Heart left ventricle (tissue), 13 donors: ENCODE data around the gene C12orf60.

Experiments used
- CTCF ChIP-seq, 12 donors: fragments of 200-600 bp; sonication (generic) in 4 of 12; IDR thresholded peaks; one replicate each; pipeline versions ENCODE4 v1.5.0 to v1.8.0; 2018 to 2022; ENCODE audit warnings: antibody characterized with exemption in 12 of 12, mild to moderate bottlenecking in 5 of 12
- POLR2A ChIP-seq, 2 donors: fragments of 450-650 bp; IDR thresholded peaks; one replicate each; pipeline ENCODE4 v1.6.1; 2017; ENCODE audit warnings: antibody characterized with exemption in 2 of 2, mild to moderate bottlenecking in 2 of 2, moderate library complexity in 2 of 2
- donor health status: ischemic (EF 13 %, LVEDD 7.1; RV severe dilation, severe dysfunction).
- donor health status: DM: no; HTN: yes; CAD: no.
- donor health status: DM: no; HTN: no; CAD: no.
- donor health status: ischemic (EF 25% LVEDD 6.9; RV normal size, moderate dysfunction).
- donor health status: ischemic (EF 25% LVEDD 5.7; RV mildly dilated, moderate dysfunction).
- donor health status: ischemic (EF 35%, LVEDD 5.7; RV mildly dilated, moderate dysfunction).
- donor health status: nonischemic (EF 11% LVEDD 7.7; RV severe dilation, severe dysfunction).
- donor health status: DM: yes; HTN: yes; CAD: no.
- donor health status: PGD.
- donor health status: ischemic (EF 29% LVEDD 5.4; RV normal size, mild dysfunction).
- donor health status: nonischemic (EF 23%, LVEDD 6.1; RV moderate dilation, normal function).

GRCh38 chr12:14826491-14826890 is 23.0 kb downstream of the C12orf60 start:
- TF ChIP-seq CTCF (IDR thresholded peaks at IDR 0.05), result no peak
- no peak for TF ChIP-seq POLR2A (IDR thresholded peaks at IDR 0.05)
